GM19035 (cell line): ENCODE measurements around the gene XG.

Experiments
- ATAC-seq: cut with Tn5 transposase; IDR thresholded peaks from one replicate; pipeline ENCODE4 v1.9.1; 2021; ENCODE audit not compliant: unreplicated experiment

Gene XG

DNA sequence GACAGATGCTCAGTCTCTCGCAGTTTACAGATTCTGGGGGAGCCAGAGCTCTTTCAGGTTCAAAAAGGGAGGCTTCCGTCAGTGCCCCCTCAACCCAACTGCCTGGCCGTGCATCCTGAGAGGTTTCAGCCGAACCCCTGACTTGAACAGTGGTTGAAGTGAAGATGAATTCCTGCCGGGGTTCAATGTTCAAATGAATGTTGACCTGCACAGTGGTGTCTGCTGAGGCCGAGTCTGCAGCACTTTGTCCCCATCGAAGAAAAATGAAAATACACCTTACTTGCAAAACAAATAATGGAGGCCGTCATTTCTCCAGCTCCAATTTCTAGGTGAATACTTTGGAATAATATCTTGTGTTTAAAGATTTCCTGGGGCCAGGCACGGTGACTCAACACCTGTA lies 110.6 kb downstream of the XG start:
- ATAC-seq: no peak

DNA sequence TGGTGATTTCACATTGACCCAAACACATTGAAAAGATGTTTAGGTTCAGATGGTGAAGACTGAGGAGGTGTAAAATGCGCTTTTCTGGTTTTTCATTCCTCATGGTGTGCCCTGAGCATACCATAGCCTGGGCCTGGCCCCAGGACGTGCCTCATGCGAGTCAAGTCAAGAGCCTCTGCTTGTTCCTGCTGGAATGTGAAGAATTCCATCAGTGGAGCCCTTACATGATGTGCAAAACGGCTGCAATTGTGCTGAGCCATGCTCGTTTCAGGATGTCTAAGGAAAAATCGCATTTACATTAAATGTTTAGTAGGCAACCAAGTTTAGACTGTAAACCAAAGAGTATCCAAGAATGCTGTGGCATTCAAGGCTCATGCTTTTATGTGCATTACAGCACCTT lies 111.8 kb downstream of the XG start:
- no peak for ATAC-seq
